GM23338 (cell line): ENCODE results near the gene TAP1. TPM values are rescaled to one million over a fixed set of nuclear protein-coding genes. Genes with fewer than 3 reads are reported as not detected.
"Not testable (repeated sequence)": the region's sequence is repeated elsewhere in the genome, so short reads cannot be mapped to it uniquely, and the experiment has no call there.

Experiments used
- ATAC-seq: fragments of 200-7000 bp; cut with Tn5 transposase; 3 replicates; pipeline ENCODE4 v1.9.1; 2020
- DNase-seq: peaks from one replicate; pipeline ENCODE4 v3.0.0-alpha.2; 2015; ENCODE audit warnings: low spot score
- H2AFZ ChIP-seq: fragments of 200-600 bp; sonication (generic); 2 replicates; pipeline ENCODE4 v1.8.0; 2016; ENCODE audit warnings: antibody characterized with exemption, mild to moderate bottlenecking, moderate library complexity
- H3F3A ChIP-seq: fragments of 200-600 bp; sonication (generic); replicated peaks from 2 replicates; pipeline ENCODE4 v1.8.0; 2017; ENCODE audit warnings: antibody characterized with exemption, mixed run types, low read depth
- H3K27ac ChIP-seq: fragments of 200-600 bp; sonication (generic); 2 replicates; pipeline ENCODE4 v1.6.1; 2016; ENCODE audit warnings: low read depth
- H3K27me3 ChIP-seq: fragments of 200-600 bp; sonication (generic); 2 replicates; pipeline ENCODE4 v1.8.0; 2016; ENCODE audit warnings: mild to moderate bottlenecking, mixed run types, moderate library complexity; ENCODE audit not compliant: insufficient read depth
- H3K36me3 ChIP-seq: fragments of 200-600 bp; sonication (generic); 2 replicates; pipeline ENCODE4 v1.8.0; 2016; ENCODE audit warnings: mild to moderate bottlenecking; ENCODE audit not compliant: insufficient read depth
- H3K4me1 ChIP-seq: fragments of 200-600 bp; sonication (generic); 2 replicates; pipeline ENCODE4 v1.8.0; 2016; ENCODE audit warnings: mild to moderate bottlenecking, moderate library complexity; ENCODE audit not compliant: insufficient read depth
- H3K4me2 ChIP-seq: fragments of 200-600 bp; sonication (generic); 2 replicates; pipeline ENCODE4 v1.7.1; 2017; ENCODE audit warnings: mixed run types
- H3K4me3 ChIP-seq: fragments of 200-600 bp; sonication (generic); 2 replicates; pipeline ENCODE4 v1.6.1; 2016; ENCODE audit warnings: mixed run types
- H3K79me2 ChIP-seq: fragments of 200-600 bp; sonication (generic); replicated peaks from 2 replicates; pipeline ENCODE4 v1.8.0; 2017; ENCODE audit warnings: mild to moderate bottlenecking; ENCODE audit not compliant: insufficient read depth
- H3K9me2 ChIP-seq: fragments of 200-600 bp; sonication (generic); 2 replicates; pipeline ENCODE4 v1.8.0; 2017; ENCODE audit not compliant: insufficient read depth
- H4K20me1 ChIP-seq: fragments of 200-600 bp; sonication (generic); replicated peaks from 2 replicates; pipeline ENCODE4 v1.8.0; 2017; ENCODE audit warnings: mild to moderate bottlenecking; ENCODE audit not compliant: insufficient read depth
- H3K27ac Mint-ChIP-seq: 2 replicates; pipeline ENCODE4 v1.8.0; 2020; ENCODE audit warnings: inconsistent platforms, mild to moderate bottlenecking, moderate library complexity, mixed read lengths
- H3K27me3 Mint-ChIP-seq: 3 replicates; pipeline ENCODE4 v1.8.0; 2022; ENCODE audit warnings: low read depth, mild to moderate bottlenecking, moderate library complexity, mixed read lengths, inconsistent platforms; ENCODE audit not compliant: insufficient read depth, poor library complexity
- H3K36me3 Mint-ChIP-seq: 3 replicates; pipeline ENCODE4 v1.8.0; 2021; ENCODE audit warnings: low read depth, mild to moderate bottlenecking, inconsistent platforms, moderate library complexity, mixed read lengths
- H3K4me1 Mint-ChIP-seq: 3 replicates; pipeline ENCODE4 v1.8.0; 2020; ENCODE audit warnings: mild to moderate bottlenecking, inconsistent platforms, mixed read lengths
- H3K4me3 Mint-ChIP-seq: 3 replicates; pipeline ENCODE4 v1.8.0; 2021; ENCODE audit warnings: moderate library complexity, mild to moderate bottlenecking, inconsistent platforms, mixed read lengths
- H3K9me3 Mint-ChIP-seq: 3 replicates; pipeline ENCODE4 v1.8.0; 2020; ENCODE audit warnings: moderate library complexity, mild to moderate bottlenecking, inconsistent platforms, mixed read lengths
- CTCF ChIP-seq, 2 experiments: fragments of 200-600 bp in 1 of 2; sonication (generic) in 1 of 2; conservative IDR thresholded peaks; 2 replicates each; pipeline versions ENCODE4 v1.5.1 to v1.6.1; 2016 to 2017; ENCODE audit warnings: antibody characterized with exemption in 2 of 2, low read depth in 2 of 2, mild to moderate bottlenecking in 2 of 2, moderate library complexity in 1 of 2
- EZH2phosphoT487 ChIP-seq: fragments of 200-600 bp; sonication (generic); IDR thresholded peaks from one replicate; pipeline ENCODE4 v1.8.1; 2018; ENCODE audit warnings: antibody characterized with exemption; ENCODE audit not compliant: unreplicated experiment
- NANOG ChIP-seq: IDR thresholded peaks from 2 replicates; pipeline ENCODE4 v1.6.1; 2016; ENCODE audit warnings: antibody characterized with exemption, borderline replicate concordance
- POLR2AphosphoS5 ChIP-seq: IDR thresholded peaks from 2 replicates; pipeline ENCODE4 v1.6.1; 2016; ENCODE audit warnings: antibody characterized with exemption, low read depth
- STAT1 ChIP-seq: IDR thresholded peaks from one replicate; pipeline ENCODE4 v1.6.1; 2016; ENCODE audit warnings: antibody characterized with exemption; ENCODE audit not compliant: unreplicated experiment
- polyA plus RNA-seq: library from polyadenylated mRNA; unstranded; fragments of >200 nt; fragmentation: Nextera tagmentation; extraction: Ambion mirVana; gene quantifications from 2 replicates; pipeline ENCODE4 v1.2.1, GENCODE V29; 2016
- total RNA-seq: library from RNA; depleted of rRNA; stranded (reverse); fragments of >200 nt; shearing (Covaris generic); gene quantifications from 2 replicates; pipeline ENCODE4 v1.2.3, GENCODE V29; 2014

The TAP1 gene
- total and polyA plus RNA-seq, 2 experiments from 2014 or later = 13.8 to 22.0 TPM

DNA sequence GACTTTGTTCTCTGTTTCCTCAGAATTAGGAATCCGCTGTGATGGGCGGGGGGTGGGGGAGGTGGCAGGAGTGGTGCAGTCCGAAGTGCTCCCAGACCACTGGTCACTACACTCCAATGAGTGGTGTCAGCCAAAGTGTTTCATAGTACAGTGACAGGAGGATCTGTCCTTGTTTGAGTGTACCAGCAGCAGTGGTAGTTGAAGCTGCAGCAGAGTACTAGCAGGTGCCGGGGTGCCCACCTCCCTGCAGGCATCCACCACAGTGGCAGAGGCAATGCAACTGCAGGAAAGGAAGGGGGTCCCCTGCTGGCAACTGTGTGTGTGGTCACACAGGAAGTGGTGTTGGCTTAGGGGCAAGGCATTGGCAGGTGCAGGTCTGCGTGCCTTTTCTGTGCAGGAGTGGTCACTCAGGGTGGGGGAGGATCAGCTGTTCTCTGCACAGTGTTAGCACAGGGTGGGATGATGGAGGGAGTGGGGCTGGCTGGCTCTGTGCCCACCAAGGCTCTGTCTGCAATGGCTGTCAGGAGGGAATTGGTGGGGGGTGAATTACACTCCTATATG, 46.4 kb downstream of the TAP1 start:
- ATAC-seq = peak; percentile 86
- DNase-seq = peak; percentile 50
- peaks cover 9% of the 10 kb centered on the region for H3K27me3 Mint-ChIP-seq

GRCh38 chr6:32805404-32805803, 48.1 kb downstream of the TAP1 start:
- H3K9me3 Mint-ChIP-seq, H3K4me1 Mint-ChIP-seq, H3K27me3 ChIP-seq, H3F3A ChIP-seq, H3K27ac ChIP-seq, H3K79me2 ChIP-seq, H3K4me3 ChIP-seq, H3K9me2 ChIP-seq, H3K4me2 ChIP-seq, H2AFZ ChIP-seq, H3K4me1 ChIP-seq, H3K36me3 Mint-ChIP-seq, H3K27ac Mint-ChIP-seq, H4K20me1 ChIP-seq, DNase-seq, H3K27me3 Mint-ChIP-seq, H3K4me3 Mint-ChIP-seq, H3K36me3 ChIP-seq, ATAC-seq: not testable (repeated sequence)

More for the DNA sequence above, 46.4 kb downstream of the TAP1 start:
- peaks cover 5% of the 10 kb centered on the region; the same call in 2 of the 3 replicates for H3K4me1 Mint-ChIP-seq
- TF ChIP-seq STAT1 (no peak), CTCF (conservative IDR thresholded peaks at IDR 0.05; ENCODE audit: low read depth in 2 of 2) (peak; percentile 30 to 55), EZH2phosphoT487 (no peak), POLR2AphosphoS5 (no peak), NANOG (no peak)
- Histone ChIP-seq H3K9me2 (no peaks in the 10 kb centered on the region; the same call in 1 of the 2 replicates), H4K20me1 (no peaks in the 10 kb centered on the region), H3K36me3 (no peaks in the 10 kb centered on the region), H2AFZ (no peak overlapping the region), H3K79me2 (no peaks in the 10 kb centered on the region), H3K4me1 (no peaks in the 10 kb centered on the region; the same call in 1 of the 2 replicates), H3K27ac (no peak overlapping the region), H3K27me3 (no peaks in the 10 kb centered on the region), H3F3A (no peaks in the 10 kb centered on the region), H3K4me3 (no peak overlapping the region), H3K4me2 (no peak overlapping the region)
- no peaks in the 10 kb centered on the region; the same call in 2 of the 3 replicates for H3K36me3 Mint-ChIP-seq
- H3K27ac Mint-ChIP-seq = no peak overlapping the region
- no peak overlapping the region for H3K4me3 Mint-ChIP-seq
- H3K9me3 Mint-ChIP-seq = no peaks in the 10 kb centered on the region

DNA sequence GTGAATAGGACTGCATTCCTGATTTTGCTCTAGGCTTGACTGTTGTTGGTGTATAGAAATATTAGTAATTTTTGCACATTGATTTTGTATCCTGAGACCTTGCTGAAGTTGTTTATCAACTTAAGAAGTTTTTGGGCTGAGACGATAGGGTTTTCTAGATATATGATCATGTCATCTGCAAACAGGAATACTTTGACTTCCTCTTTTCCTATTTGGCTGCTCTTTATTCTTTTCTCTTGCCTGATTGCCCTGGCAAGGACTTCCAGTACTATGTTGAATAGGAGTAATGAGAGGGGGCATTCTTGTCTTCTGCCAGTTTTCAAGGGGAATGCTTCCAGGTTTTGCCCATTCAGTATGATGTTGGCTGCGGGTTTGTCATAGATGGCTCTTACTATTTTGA, 50.1 kb downstream of the TAP1 start:
- no peak for ATAC-seq
- Histone ChIP-seq H3K79me2 (no peaks in the 10 kb centered on the region), H3K27ac (no peak overlapping the region), H3K4me3 (no peak overlapping the region), H3K36me3 (no peaks in the 10 kb centered on the region), H3K4me2 (no peak overlapping the region), H3K27me3 (no peaks in the 10 kb centered on the region), H3K9me2 (no peaks in the 10 kb centered on the region; the same call in 1 of the 2 replicates), H3K4me1 (no peaks in the 10 kb centered on the region; the same call in 1 of the 2 replicates), H2AFZ (no peak overlapping the region), H4K20me1 (no peaks in the 10 kb centered on the region), H3F3A (no peaks in the 10 kb centered on the region)
- H3K4me1 Mint-ChIP-seq = peaks cover 5% of the 10 kb centered on the region; the same call in 2 of the 3 replicates
- no peak overlapping the region for H3K4me3 Mint-ChIP-seq
- peaks cover 9% of the 10 kb centered on the region for H3K9me3 Mint-ChIP-seq
- H3K27me3 Mint-ChIP-seq = peaks cover 10% of the 10 kb centered on the region
- no peak overlapping the region for H3K27ac Mint-ChIP-seq
- peaks cover 3% of the 10 kb centered on the region; the same call in 2 of the 3 replicates for H3K36me3 Mint-ChIP-seq
- TF ChIP-seq CTCF (conservative IDR thresholded peaks at IDR 0.05; ENCODE audit: low read depth in 2 of 2) = no peak
- DNase-seq = no peak
